Liver (tissue), 3 donors: ENCODE measurements around the gene FASTK.

ENCODE experiments used
- ATF3 ChIP-seq: IDR thresholded peaks from 2 replicates; pipeline ENCODE4 v1.6.1; 2016; ENCODE audit warnings: antibody characterized with exemption
- CTCF ChIP-seq: fragments of 150-350 bp; IDR thresholded peaks from 2 replicates; pipeline ENCODE4 v1.5.1; 2017; ENCODE audit warnings: improper control_type of control experiment, low read depth, low read length; ENCODE audit not compliant: missing input control
- EGR1 ChIP-seq, 2 donors: IDR thresholded peaks; 2 replicates each; pipeline ENCODE4 v1.6.1; 2016 to 2018; ENCODE audit warnings: antibody characterized with exemption in 2 of 2, low read depth in 2 of 2
- FOXA1 ChIP-seq: IDR thresholded peaks from 2 replicates; pipeline ENCODE4 v1.6.1; 2016; ENCODE audit warnings: antibody characterized with exemption
- GABPA ChIP-seq, 2 donors: IDR thresholded peaks in 1 of 2; conservative IDR thresholded peaks in 1 of 2; 2 replicates each; pipeline ENCODE4 v1.6.1; 2016; ENCODE audit warnings: antibody characterized with exemption in 2 of 2, mild to moderate bottlenecking in 1 of 2, moderate library complexity in 1 of 2
- JUND ChIP-seq, 2 donors: IDR thresholded peaks; 2 replicates each; pipeline ENCODE4 v1.6.1; 2016; ENCODE audit warnings: antibody characterized with exemption in 2 of 2
- MAX ChIP-seq: IDR thresholded peaks from 2 replicates; pipeline ENCODE4 v1.6.1; 2016; ENCODE audit warnings: antibody characterized with exemption
- REST ChIP-seq: IDR thresholded peaks from 2 replicates; pipeline ENCODE4 v1.6.1; 2016; ENCODE audit warnings: antibody characterized with exemption, mild to moderate bottlenecking
- TAF1 ChIP-seq: conservative IDR thresholded peaks from 2 replicates; pipeline ENCODE4 v1.6.1; 2016; ENCODE audit warnings: antibody characterized with exemption, mild to moderate bottlenecking
- YY1 ChIP-seq: IDR thresholded peaks from 2 replicates; pipeline ENCODE4 v1.6.1; 2016; ENCODE audit warnings: antibody characterized with exemption, mild to moderate bottlenecking
- ZBTB33 ChIP-seq: IDR thresholded peaks from 2 replicates; pipeline ENCODE4 v1.6.1; 2016; ENCODE audit warnings: antibody characterized with exemption
- donor health status: healthy.
- donor health status: healthy.

GRCh38 chr7:151083824-151084160 lies 3.2 kb upstream of the FASTK start:
- TF ChIP-seq CTCF (no peak), REST (no peak), ATF3 (no peak), FOXA1 (no peak), YY1 (no peak), EGR1 (IDR thresholded peaks at IDR 0.05; ENCODE audit: low read depth in 2 of 2) (no peak), GABPA (IDR thresholded peaks at IDR 0.05 in 1 of 2, conservative IDR thresholded peaks at IDR 0.05 in 1 of 2) (no peak), TAF1 (no peak), JUND (IDR thresholded peaks at IDR 0.05) (no peak), ZBTB33 (no peak), MAX (no peak)
